ENCODE results near the gene TJP1.

- TF ChIP-seq POLR2AphosphoS5 (IDR thresholded peaks at IDR 0.05; ENCODE audit: low read depth, low read length) (no peak), POLR2A (IDR thresholded peaks at IDR 0.05; ENCODE audit: low read depth, low read length) (no peak)
These were observed 41.2 kb upstream of the TJP1 start for GRCh38 chr15:29863438-29863837.
